ENCODE measurements around the gene GNL3.
A peak's percentile ranks its signal among the peaks of the same experiment; 100 is the strongest.

The GNL3 gene

GRCh38 chr3:52697632-52697965 lies 11.8 kb downstream of the GNL3 start:
- H3K9me2 ChIP-seq (ENCODE audit: low read depth, low read length) = no peaks in the 10 kb centered on the region
- H4K20me1 ChIP-seq (ENCODE audit: insufficient read depth, low read length) = no peaks in the 10 kb centered on the region

DNA sequence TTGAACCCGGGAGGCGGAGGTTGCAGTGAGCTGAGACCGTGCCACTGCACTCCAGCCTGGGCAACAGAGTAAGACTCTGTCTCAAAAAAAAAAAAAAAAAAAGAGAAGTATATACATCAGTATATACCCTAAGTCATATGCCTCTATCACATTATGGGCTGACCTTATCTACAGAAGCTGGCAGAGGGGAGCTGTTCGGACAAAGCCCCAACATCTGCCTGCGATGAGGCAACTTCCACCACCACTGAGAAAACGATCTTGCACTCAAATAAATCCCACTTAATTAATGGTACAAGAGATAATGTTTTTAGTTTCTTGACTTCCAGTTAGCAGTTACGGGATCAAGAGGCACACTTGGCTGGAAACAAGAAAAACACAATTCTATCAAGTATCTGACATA lies 17.5 kb downstream of the GNL3 start:
- Histone ChIP-seq H3K4me1 (ENCODE audit: insufficient read depth, low read length, severe bottlenecking) (peaks cover 31% of the 10 kb centered on the region), H3K9ac (ENCODE audit: low read length) (no peak overlapping the region; the same call in 1 of the 2 replicates), H3K9me2 (ENCODE audit: low read depth, low read length) (no peaks in the 10 kb centered on the region), H3K4me2 (ENCODE audit: low read length) (no peak overlapping the region), H3K9me3 (ENCODE audit: low read length) (no peaks in the 10 kb centered on the region), H3K36me3 (ENCODE audit: insufficient read depth, low read length) (peaks cover 8% of the 10 kb centered on the region; the same call in 1 of the 2 replicates), H3K79me2 (ENCODE audit: insufficient read depth, low read length) (peaks cover 8% of the 10 kb centered on the region; the same call in 1 of the 2 replicates), H3K4me3 (ENCODE audit: low read depth, low read length, poor library complexity, severe bottlenecking) (no peak overlapping the region), H2AFZ (ENCODE audit: low read length) (no peak overlapping the region), H4K20me1 (ENCODE audit: insufficient read depth, low read length) (no peaks in the 10 kb centered on the region), H3K27me3 (ENCODE audit: insufficient read depth, low read length) (no peaks in the 10 kb centered on the region), H3F3A (ENCODE audit: insufficient read depth, low read length) (0 out of 2 replicates have a peak, but pooled peaks cover 9% of the 10 kb centered on the region), H3K27ac (ENCODE audit: low read depth, low read length, poor library complexity, severe bottlenecking) (no peak overlapping the region)
- TF ChIP-seq CTCF (IDR thresholded peaks at IDR 0.05; ENCODE audit: low read length) (no peak), EZH2 (IDR thresholded peaks at IDR 0.05; ENCODE audit: borderline replicate concordance, low read length) (no peak)

More at GRCh38 chr3:52697632-52697965, 11.8 kb downstream of the GNL3 start:
- no peak overlapping the region for H2AFZ ChIP-seq (ENCODE audit: low read length)
- no peaks in the 10 kb centered on the region for H3K79me2 ChIP-seq (ENCODE audit: insufficient read depth, low read length)
- no peak for TF ChIP-seq EZH2 (IDR thresholded peaks at IDR 0.05; ENCODE audit: borderline replicate concordance, low read length)
- no peak for TF ChIP-seq CTCF (IDR thresholded peaks at IDR 0.05; ENCODE audit: low read length)
- no peaks in the 10 kb centered on the region for H3K27me3 ChIP-seq (ENCODE audit: insufficient read depth, low read length)
- no peaks in the 10 kb centered on the region for H3K4me1 ChIP-seq (ENCODE audit: insufficient read depth, low read length, severe bottlenecking)
- H3K9ac ChIP-seq (ENCODE audit: low read length) = no peak overlapping the region
- no peak overlapping the region for H3K27ac ChIP-seq (ENCODE audit: low read depth, low read length, poor library complexity, severe bottlenecking)
- no peaks in the 10 kb centered on the region for H3K9me3 ChIP-seq (ENCODE audit: low read length)
- peaks cover 56% of the 10 kb centered on the region for H3K36me3 ChIP-seq (ENCODE audit: insufficient read depth, low read length)
- no peak overlapping the region for H3K4me3 ChIP-seq (ENCODE audit: low read depth, low read length, poor library complexity, severe bottlenecking)
- no peak overlapping the region for H3K4me2 ChIP-seq (ENCODE audit: low read length)
- H3F3A ChIP-seq (ENCODE audit: insufficient read depth, low read length) = peaks cover 23% of the 10 kb centered on the region; the same call in 1 of the 2 replicates

GRCh38 chr3:52704611-52705437 lies 19.0 kb downstream of the GNL3 start:
- peak overlapping the region; percentile 90 for H3K9ac ChIP-seq (ENCODE audit: low read length)
- peak overlapping the region; percentile 81 for H3K4me2 ChIP-seq (ENCODE audit: low read length)
- peaks cover 16% of the 10 kb centered on the region; the same call in 1 of the 2 replicates for H3K36me3 ChIP-seq (ENCODE audit: insufficient read depth, low read length)
- TF ChIP-seq CTCF (IDR thresholded peaks at IDR 0.05; ENCODE audit: low read length) = no peak
- no peak for TF ChIP-seq EZH2 (IDR thresholded peaks at IDR 0.05; ENCODE audit: borderline replicate concordance, low read length)
- H3K79me2 ChIP-seq (ENCODE audit: insufficient read depth, low read length) = peaks cover 8% of the 10 kb centered on the region; the same call in 1 of the 2 replicates
- peak overlapping the region; percentile 90 for H3K4me3 ChIP-seq (ENCODE audit: low read depth, low read length, poor library complexity, severe bottlenecking)
- no peaks in the 10 kb centered on the region for H3K9me3 ChIP-seq (ENCODE audit: low read length)
- peaks cover 31% of the 10 kb centered on the region for H3K4me1 ChIP-seq (ENCODE audit: insufficient read depth, low read length, severe bottlenecking)
- H2AFZ ChIP-seq (ENCODE audit: low read length) = no peak overlapping the region
- no peaks in the 10 kb centered on the region for H3K9me2 ChIP-seq (ENCODE audit: low read depth, low read length)
- H3K27me3 ChIP-seq (ENCODE audit: insufficient read depth, low read length) = no peaks in the 10 kb centered on the region
- H3K27ac ChIP-seq (ENCODE audit: low read depth, low read length, poor library complexity, severe bottlenecking) = peak overlapping the region; percentile 58
- H3F3A ChIP-seq (ENCODE audit: insufficient read depth, low read length) = 0 out of 2 replicates have a peak, but pooled peaks cover 2% of the 10 kb centered on the region
- H4K20me1 ChIP-seq (ENCODE audit: insufficient read depth, low read length) = no peaks in the 10 kb centered on the region
